ENCODE data around the gene PRDX3.
"Not testable (repeated sequence)": the region's sequence is repeated elsewhere in the genome, so short reads cannot be mapped to it uniquely, and the experiment has no call there.

PRDX3 gene

DNA sequence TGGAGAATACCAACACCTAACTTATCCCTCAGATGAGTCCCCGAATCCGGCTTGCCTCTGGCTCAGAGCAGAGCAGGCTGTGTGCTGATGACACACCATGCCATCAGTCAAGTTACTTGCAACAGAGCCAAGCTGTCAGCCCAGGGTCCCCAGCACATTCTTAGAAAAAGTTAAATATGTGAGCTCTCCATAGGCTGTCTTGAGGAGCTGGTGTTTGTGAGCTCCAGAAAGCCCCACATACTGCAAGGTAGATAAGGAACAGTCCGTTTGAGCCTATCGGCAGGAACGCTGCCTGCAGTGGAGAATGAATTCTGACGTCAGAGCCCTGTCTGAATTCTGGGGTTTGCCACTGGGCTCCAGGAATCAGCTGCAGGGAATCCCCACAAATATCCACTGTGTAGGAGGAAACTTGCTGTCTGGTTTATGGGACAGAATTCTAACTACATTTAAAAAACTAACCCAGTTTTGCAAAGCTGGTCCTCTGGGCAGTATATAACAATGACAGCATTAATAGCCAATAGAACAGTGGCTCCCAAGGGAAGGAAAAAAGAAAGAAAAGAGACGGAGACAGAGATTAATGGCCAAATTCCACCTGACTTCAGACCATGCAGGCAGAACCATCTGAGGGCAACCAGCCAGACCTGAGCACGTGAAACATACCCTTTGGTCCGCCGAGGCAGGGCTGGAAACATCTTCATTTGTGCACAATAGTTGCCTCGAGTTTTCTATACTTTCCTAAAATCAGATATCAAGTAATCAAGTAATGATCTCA is 16.7 kb downstream of the PRDX3 start:
- TF ChIP-seq, protein P1, sequence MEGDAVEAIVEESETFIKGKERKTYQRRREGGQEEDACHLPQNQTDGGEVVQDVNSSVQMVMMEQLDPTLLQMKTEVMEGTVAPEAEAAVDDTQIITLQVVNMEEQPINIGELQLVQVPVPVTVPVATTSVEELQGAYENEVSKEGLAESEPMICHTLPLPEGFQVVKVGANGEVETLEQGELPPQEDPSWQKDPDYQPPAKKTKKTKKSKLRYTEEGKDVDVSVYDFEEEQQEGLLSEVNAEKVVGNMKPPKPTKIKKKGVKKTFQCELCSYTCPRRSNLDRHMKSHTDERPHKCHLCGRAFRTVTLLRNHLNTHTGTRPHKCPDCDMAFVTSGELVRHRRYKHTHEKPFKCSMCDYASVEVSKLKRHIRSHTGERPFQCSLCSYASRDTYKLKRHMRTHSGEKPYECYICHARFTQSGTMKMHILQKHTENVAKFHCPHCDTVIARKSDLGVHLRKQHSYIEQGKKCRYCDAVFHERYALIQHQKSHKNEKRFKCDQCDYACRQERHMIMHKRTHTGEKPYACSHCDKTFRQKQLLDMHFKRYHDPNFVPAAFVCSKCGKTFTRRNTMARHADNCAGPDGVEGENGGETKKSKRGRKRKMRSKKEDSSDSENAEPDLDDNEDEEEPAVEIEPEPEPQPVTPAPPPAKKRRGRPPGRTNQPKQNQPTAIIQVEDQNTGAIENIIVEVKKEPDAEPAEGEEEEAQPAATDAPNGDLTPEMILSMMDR (IDR thresholded peaks at IDR 0.05; ENCODE audit: extremely low read depth, missing control alignments), result no peak
- no peak for DNase-seq (ENCODE audit: low spot score)

DNA sequence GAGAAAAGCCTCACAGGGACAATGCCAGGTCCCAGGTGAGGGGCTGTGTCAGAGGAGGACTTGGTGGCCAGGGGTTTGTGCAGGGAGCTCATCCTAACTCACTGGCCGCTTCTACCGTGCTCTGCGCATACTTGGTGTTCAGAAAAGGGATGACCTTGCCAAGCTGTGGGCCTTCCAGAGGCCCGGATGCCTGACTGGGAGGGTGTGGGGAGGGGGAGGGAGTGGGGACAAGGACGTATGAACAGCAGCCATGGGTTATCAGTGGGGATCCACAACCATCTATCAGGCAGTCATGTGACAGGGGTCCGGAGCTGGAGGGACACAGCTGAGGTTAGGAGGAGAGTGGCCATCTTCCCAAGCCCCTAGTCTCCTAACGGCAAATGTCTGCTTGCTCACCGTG is 19.3 kb downstream of the PRDX3 start:
- TF ChIP-seq, protein P1 (IDR thresholded peaks at IDR 0.05; ENCODE audit: extremely low read depth, missing control alignments), result no peak
- no peak for DNase-seq (ENCODE audit: low spot score)

DNA sequence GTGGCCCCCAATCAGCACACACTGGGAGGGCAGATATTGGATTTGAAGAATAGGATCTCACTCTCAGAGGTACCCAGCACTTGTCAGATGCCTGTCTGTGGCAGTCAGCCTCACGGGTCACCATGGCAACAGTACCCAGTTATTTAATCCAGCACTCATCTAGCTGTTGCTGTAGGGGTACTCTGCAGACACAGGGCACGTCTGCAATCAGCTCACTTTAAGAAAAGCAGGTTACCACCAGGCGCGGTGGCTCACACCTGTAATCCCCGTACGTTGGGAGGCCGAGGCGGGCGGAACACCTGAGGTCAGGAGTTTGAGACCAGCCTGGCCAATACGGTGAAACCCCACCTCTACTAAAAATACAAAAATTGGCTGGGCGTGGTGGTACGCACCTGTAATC is 25.0 kb downstream of the PRDX3 start:
- DNase-seq (ENCODE audit: low spot score), result no peak
- TF ChIP-seq, protein P1 (IDR thresholded peaks at IDR 0.05; ENCODE audit: extremely low read depth, missing control alignments), result no peak

DNA sequence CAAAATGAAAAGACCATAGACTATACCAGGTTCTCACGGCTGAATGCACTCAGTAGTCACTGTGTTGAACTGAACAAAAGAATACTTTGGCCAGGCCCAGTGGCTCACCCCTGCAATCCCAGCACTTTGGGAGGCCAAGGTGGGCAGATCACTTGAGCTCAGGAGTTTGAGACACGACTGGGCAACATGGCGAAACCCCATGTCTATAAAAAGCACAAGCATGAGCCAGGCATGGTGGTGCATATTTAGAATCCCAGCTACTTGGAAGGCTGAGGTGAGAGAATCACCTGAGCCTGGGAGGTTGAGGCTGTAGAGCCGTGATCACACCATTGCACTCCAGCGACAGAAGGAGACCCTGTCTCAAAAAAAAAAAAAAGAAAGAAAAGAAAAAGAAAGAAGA is 25.6 kb downstream of the PRDX3 start:
- no peak for DNase-seq (ENCODE audit: low spot score)
- TF ChIP-seq, protein P1 (IDR thresholded peaks at IDR 0.05; ENCODE audit: extremely low read depth, missing control alignments), result no peak

DNA sequence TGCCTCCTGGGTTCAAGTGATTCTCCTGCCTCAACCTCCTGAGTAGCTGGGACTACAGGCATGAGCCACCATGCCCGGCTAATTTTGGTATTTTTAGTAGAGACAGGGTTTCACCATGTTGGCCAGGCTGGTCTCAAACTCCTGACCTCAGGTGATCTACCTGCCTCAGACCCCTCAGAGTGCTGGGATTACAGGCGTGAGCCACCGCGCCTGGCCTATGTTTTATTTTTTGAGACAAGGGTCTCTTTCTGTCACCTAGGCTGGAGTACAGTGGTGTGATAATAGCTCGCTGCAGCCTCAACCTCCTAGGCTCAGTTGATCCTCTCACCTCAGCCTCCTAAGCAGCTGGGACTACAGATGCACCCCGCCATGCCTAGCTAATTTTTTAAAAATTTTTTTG is 27.0 kb downstream of the PRDX3 start:
- not testable (repeated sequence) for DNase-seq (ENCODE audit: low spot score)

DNA sequence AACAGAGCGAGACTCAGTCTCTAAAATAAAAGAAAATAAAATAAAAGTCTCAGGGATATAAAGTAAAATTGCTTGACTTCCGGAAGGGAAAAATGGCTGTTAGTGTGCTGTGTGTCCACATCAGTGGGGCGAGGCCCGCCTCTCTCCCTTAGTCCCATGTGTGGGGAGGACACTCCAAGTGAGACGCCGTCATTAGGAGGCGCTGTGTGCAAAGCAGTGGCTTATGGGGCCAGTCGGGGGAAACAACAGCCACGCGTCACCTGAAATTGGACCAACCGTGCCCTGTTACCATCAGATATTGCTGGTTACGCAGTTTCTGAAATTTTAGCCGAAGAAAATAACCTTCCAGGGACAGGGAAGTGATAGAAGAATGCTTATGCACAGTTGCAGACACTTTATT is 28.9 kb downstream of the PRDX3 start:
- no peak for DNase-seq (ENCODE audit: low spot score)
- TF ChIP-seq, protein P1 (IDR thresholded peaks at IDR 0.05; ENCODE audit: extremely low read depth, missing control alignments), result no peak

DNA sequence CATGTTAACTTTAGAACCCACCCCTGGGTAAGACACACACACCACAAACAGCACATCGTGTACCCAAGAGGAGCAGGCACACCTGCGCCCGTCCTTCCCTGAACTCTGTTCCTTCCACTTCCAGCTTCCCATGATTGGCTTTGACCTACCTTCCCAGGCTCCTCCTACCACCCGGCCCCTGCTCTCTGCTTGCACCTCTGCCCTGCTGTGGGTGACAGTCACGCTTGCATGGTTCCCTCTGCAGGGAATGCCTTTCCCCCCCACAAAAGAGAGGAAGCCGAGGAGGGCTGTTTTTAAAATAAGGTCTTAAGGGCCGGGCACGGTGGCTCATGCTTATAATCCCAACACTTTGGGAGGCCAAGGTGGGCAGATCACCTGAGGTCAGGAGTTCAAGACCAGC is 29.5 kb downstream of the PRDX3 start:
- TF ChIP-seq, protein P1 (IDR thresholded peaks at IDR 0.05; ENCODE audit: extremely low read depth, missing control alignments), result no peak
- DNase-seq (ENCODE audit: low spot score), result no peak

DNA sequence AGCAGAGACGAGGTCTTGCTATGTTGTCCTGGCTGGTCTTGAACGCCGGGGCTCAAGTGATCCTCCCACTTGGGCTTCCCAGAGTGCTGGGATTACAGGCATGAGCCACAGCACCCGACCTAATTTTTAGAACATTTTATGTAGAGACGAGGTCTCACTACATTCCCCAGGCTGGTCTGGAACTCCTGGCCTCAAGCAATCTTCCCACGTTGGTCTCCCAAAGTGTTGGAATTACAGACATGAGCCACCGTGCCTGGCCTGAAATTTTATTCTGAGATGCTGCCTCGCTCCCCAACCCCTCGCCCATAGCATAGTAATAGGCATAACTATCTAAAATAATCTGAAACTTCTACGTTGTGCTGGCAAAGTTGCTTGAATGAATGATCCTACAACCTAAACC is 35.0 kb downstream of the PRDX3 start:
- no peak for DNase-seq (ENCODE audit: low spot score)
- TF ChIP-seq, protein P1 (IDR thresholded peaks at IDR 0.05; ENCODE audit: extremely low read depth, missing control alignments), result no peak
